CD1c-positive myeloid dendritic cell (primary cell): ENCODE results near the gene MNX1.

Source experiments
- DNase-seq: peaks from one replicate; pipeline ENCODE4 v3.0.0-alpha.2; 2016; ENCODE audit errors: extremely low spot score

MNX1 gene

DNA sequence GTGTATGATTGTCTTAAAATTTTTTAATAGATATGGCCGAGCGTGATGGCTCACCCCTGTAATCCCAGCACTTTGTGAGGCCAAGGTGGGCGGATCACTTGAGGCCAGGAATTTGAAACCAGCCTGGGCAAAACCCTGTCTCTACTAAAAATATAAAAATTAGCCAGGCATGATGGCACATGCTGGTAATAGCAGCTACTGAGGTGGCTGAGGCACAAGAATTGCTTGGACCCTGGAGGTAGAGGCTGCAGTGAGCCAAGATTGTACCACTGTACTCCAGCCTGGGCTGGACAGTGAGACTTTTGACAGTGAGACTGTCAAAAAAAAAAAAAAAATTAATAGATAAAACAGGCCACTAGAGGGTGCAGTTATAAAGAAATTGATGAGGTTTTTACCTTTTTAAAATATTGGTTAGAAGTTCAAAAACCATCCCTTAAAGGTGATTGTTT is 40.5 kb downstream of the MNX1 start:
- peak; percentile 15 for DNase-seq

DNA sequence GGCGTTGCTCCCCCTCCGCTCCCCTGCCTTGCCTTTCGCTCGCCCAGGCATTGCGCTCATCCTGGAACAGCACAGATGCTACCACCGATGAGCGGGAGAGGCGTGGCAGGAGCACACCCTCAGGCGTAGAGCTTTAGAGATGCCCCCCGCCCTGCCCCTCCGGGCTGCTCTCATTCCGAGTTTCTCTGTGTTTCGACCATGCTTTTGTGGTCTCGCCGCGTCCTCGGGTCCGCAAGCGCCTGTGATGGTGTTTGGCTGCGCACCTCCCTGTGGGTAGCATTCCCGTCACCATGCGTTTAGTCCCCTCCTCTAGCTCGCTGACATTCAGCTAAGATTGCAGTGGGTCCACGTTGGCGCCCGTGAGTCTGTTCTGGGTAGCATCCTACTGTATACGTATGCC is 42.3 kb downstream of the MNX1 start:
- no peak for DNase-seq

DNA sequence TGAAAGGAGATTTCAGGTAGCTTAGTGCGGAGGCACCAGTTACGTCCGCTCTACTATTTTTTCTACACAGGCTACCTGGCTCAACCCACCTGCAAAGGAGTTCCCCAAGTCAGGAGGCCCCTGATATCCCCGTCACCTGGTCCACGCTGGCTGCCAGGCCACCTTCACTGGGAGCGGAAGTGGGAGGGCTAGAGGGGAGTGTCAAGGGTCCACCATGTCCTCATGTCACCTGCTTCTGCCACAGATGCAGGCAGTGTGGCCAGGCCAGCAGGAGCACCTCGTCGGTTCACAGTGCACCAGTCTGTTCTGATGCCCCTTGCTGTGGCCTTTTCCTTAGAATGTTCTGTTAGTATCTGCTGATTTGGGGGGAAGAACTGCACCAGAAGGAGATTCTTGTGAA is 44.1 kb downstream of the MNX1 start:
- no peak for DNase-seq

DNA sequence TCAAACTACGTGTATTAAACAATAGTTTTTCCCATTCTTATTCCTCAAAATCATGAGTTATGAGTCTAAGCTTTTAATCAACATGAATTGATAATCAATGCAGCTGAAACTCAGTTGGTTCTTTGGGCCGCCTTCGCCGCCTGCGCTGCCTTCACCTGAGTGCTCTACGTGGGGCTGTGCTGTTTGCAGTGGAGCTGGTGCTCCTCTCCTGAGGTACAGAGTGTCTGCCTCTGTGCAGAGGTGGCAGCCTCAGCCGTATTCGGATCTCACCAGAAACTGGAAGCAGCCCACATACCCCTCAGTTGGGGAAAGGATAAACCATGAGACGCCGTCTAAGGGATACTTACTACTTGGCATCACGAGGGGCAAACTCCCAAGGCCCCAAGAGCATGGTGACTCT is 45.5 kb downstream of the MNX1 start:
- no peak for DNase-seq

DNA sequence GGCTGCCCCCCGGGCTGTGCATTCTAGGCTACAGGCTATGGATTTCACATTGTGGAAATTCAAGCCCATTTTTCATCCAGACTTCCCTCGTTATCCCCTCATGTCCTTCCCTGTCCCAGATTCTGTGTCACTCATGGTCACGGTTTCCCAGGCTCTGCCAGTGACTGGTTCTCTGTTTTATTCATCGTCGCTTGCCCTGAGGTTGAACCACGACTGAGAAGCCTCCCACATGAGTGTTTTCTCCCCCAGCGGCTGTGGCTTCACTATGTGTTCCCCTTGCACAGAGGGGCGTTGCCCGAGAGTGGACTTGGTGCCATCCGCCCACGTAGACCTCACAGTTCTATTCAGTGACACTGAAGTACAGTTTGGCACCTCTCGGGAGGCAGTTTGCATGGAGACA is 47.0 kb downstream of the MNX1 start:
- no peak for DNase-seq

DNA sequence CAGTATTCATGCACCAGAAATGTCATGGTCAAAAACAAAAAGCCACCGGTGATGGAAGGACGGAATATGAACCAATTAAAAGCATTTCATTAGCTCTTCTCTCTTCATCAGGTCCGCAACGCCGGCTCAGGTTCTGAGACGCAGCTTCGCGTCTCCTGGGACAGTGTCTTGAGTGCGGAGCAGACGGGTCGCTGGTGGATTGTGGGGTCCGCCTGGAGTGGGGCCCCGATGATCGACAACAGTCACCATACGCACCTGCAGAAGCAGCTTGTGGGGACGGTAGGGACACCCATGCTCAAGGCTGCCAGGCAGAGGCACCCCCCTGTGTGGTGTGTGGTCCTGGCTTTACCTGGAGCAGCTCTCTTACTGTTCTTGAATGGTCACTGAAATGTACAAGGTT is 47.6 kb downstream of the MNX1 start:
- no peak for DNase-seq

DNA sequence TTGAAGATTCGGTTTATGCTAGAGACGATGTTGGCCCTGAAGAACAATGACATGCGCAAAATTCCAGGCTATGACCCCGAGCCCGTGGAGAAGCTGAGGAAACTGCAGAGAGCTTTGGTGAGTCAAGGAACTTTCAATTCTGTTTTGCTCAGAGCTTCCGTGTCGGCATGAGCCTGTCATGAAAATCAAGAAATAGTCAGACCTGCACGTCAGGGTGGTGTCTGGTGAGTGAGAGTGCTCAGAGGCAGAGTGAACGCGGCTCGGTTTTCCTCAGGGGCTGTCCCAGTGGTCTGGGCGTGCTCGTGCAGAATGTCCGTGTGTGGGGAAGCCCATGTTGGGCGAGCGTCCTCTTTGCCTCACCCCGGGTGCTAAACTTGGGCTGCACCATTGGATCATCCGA is 48.3 kb downstream of the MNX1 start:
- no peak for DNase-seq

DNA sequence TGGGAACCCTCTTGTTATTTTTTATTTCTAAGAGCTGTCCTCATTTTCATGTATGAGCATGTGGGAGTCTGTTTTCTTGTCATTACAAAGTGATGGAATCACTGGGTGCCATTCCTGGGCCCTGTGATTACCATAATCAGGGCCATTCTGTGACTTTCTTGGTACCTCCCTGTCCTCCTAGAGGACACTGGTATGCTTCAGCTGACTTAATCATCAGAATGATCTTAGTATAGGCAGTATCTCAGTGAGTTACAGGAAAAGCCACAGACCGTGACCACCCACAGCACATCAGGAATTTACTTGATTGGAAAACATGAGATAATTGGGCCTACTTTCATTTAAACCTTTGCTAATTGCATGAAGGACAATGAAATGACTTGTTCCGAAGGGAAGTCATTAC is 53.7 kb downstream of the MNX1 start:
- no peak for DNase-seq

DNA sequence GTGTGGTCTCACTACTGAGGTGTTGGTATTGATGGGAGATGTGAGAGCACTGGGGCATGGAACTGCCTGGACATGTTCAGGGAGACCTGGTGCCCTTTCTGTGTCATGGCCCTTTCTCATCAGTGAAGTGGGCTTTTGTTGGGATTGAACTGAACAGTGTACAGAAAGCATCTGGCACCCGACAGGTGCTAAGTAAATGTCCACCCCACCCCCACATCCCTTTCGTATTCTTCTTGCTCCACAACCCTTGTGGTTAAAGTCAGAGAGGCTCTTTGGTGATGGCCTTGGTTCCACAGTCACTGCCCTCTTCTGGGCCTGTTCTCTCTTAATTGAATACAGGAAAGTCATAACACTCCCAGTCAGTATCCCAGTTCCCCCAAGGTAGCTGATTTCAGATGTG is 55.5 kb downstream of the MNX1 start:
- no peak for DNase-seq
